HL-60 (cell line): ENCODE measurements around the gene TLX3.

Source experiments
- DNase-seq, 2 experiments: peaks; one replicate each; pipeline ENCODE4 v3.0.0-alpha.2; 2010 to 2020; ENCODE audit warnings: low read depth in 1 of 2, low spot score in 1 of 2
- H3K27ac ChIP-seq: fragments of 250-450 bp; sonication (Bioruptor Pico); replicated peaks from 2 replicates; pipeline ENCODE4 v1.5.1; 2020; ENCODE audit warnings: mild to moderate bottlenecking, moderate library complexity
- H3K27me3 ChIP-seq: fragments of 250-450 bp; sonication (Bioruptor Pico); 2 replicates; pipeline ENCODE4 v1.5.1; 2021; ENCODE audit warnings: mild to moderate bottlenecking, moderate library complexity; ENCODE audit not compliant: insufficient read depth, poor library complexity, severe bottlenecking
- H3K4me3 ChIP-seq: replicated peaks from 2 replicates; pipeline ENCODE4 v1.5.1; 2011; ENCODE audit warnings: mild to moderate bottlenecking, control low read depth, low read length; ENCODE audit not compliant: insufficient read depth
- GABPA ChIP-seq: IDR thresholded peaks from 2 replicates; pipeline ENCODE4 v1.6.1; 2012; ENCODE audit warnings: low read depth
- POLR2AphosphoS5 ChIP-seq: IDR thresholded peaks from 2 replicates; pipeline ENCODE4 v1.6.1; 2012; ENCODE audit warnings: low read depth
- REST ChIP-seq: IDR thresholded peaks from 2 replicates; pipeline ENCODE4 v1.6.1; 2012; ENCODE audit warnings: low read depth; ENCODE audit not compliant: insufficient replicate concordance
- SPI1 ChIP-seq: IDR thresholded peaks from 2 replicates; pipeline ENCODE4 v1.6.1; 2012; ENCODE audit warnings: low read depth, mild to moderate bottlenecking, borderline replicate concordance
- TF ChIP-seq, protein P1 (sequence below): IDR thresholded peaks from one replicate; pipeline ENCODE4 v1.5.1; 2011; ENCODE audit warnings: low read length, control low read depth, inconsistent platforms; ENCODE audit not compliant: insufficient read depth

The TLX3 gene

DNA sequence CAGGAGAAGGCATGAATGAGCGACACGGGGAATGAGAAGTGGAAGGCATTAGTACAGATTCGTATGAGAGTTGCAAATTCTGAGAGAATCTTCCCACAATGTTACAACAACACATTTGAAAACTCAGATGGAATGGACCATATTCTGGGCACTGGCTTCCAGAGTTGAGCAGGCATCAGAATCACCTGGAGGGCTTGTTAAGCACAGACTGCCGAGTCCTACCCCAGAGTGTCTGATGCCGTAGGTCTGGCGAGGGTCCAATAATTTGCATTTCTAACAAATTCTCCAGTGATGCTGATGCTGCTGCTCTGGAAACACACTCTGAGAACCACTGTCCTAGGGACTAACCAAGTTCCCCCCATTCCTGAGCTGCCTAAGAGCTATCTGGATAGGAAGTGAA, 2.9 kb upstream of the TLX3 start:
- TF ChIP-seq POLR2AphosphoS5 (no peak), GABPA (no peak), SPI1 (no peak), REST (no peak)
- TF ChIP-seq, protein P1, sequence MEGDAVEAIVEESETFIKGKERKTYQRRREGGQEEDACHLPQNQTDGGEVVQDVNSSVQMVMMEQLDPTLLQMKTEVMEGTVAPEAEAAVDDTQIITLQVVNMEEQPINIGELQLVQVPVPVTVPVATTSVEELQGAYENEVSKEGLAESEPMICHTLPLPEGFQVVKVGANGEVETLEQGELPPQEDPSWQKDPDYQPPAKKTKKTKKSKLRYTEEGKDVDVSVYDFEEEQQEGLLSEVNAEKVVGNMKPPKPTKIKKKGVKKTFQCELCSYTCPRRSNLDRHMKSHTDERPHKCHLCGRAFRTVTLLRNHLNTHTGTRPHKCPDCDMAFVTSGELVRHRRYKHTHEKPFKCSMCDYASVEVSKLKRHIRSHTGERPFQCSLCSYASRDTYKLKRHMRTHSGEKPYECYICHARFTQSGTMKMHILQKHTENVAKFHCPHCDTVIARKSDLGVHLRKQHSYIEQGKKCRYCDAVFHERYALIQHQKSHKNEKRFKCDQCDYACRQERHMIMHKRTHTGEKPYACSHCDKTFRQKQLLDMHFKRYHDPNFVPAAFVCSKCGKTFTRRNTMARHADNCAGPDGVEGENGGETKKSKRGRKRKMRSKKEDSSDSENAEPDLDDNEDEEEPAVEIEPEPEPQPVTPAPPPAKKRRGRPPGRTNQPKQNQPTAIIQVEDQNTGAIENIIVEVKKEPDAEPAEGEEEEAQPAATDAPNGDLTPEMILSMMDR = no peak
- DNase-seq = no peak
- H3K27me3 ChIP-seq = peaks cover 52% of the 10 kb centered on the region
- H3K27ac ChIP-seq = no peak overlapping the region
- no peak overlapping the region for H3K4me3 ChIP-seq

DNA sequence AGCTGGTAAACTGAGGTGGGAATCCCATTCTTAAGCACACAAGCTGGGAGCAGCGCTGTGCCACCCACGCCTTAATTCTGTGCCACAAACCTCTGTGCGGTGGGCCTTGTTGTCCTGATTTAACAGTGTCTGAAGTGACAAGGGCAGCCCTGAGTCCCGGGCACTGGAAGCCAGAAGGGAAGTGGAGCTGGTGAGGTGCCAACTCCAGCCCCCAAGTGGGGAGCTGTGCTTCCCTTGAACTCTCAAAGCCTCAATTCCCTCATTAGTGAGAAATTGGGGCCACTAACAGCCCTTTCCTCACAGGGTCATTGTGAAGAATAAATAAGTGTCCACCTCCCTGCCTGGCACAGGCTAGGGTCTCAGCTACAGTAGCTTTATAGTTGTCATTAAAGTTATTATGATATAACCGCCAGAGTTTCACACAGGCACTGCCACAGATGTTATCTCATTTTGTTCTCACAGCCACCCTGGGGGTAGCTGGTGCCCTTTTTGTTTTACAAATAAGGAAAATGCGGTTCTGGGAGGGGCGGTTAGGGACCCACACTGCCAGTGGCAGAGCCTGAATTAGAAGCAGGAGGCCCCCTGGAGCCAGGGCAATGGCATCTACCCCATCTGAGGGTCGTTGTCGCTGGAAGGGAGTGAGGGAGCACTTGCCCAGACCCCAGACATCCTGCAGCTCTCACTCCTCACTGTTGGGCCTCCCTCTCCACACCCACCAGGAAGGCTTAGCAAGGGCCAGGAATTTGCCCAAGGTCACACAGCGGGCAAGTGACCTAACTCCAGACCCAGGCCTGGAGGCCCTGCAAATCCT, 2.1 kb upstream of the TLX3 start:
- no peak overlapping the region for H3K27ac ChIP-seq
- TF ChIP-seq, protein P1 = no peak
- no peak for TF ChIP-seq GABPA
- TF ChIP-seq REST = no peak
- TF ChIP-seq POLR2AphosphoS5 = no peak
- no peak for TF ChIP-seq SPI1
- no peak for DNase-seq
- peaks cover 58% of the 10 kb centered on the region for H3K27me3 ChIP-seq
- no peak overlapping the region for H3K4me3 ChIP-seq

- H3K27ac ChIP-seq = no peak overlapping the region
- TF ChIP-seq GABPA = no peak
- TF ChIP-seq, protein P1 = no peak
- TF ChIP-seq POLR2AphosphoS5 = no peak
- no peak for TF ChIP-seq SPI1
- TF ChIP-seq REST = no peak
- H3K27me3 ChIP-seq = peaks cover 67% of the 10 kb centered on the region
- H3K4me3 ChIP-seq = no peak overlapping the region
- DNase-seq = no peak
These were observed 1.1 kb upstream of the TLX3 start for GRCh38 chr5:171307789-171308452.
